Left lung (tissue), 10 donors: ENCODE measurements around the gene SV2B. TPM values are rescaled to one million over a fixed set of nuclear protein-coding genes. Genes with fewer than 3 reads are reported as not detected.
A peak's percentile ranks its signal among the peaks of the same experiment; 100 is the strongest.

Source experiments
- ATAC-seq: fragments of 200-7000 bp; cut with Tn5 transposase; one replicate; pipeline ENCODE4 v1.9.1; 2020; ENCODE audit warnings: moderate library complexity
- DNase-seq, 4 donors: peaks; one replicate each; pipeline ENCODE4 v3.0.0-alpha.2; 2013 to 2020
- H3K27ac ChIP-seq, 2 donors: fragments of 200-600 bp; sonication (generic) in 1 of 2; one replicate each; pipeline versions ENCODE4 v1.5.0 to v1.8.0; 2020 to 2021
- H3K27me3 ChIP-seq, 2 donors: fragments of 200-600 bp; sonication (generic) in 1 of 2; one replicate each; pipeline versions ENCODE4 v1.5.0 to v1.8.0; 2020 to 2021
- H3K36me3 ChIP-seq, 2 donors: fragments of 200-600 bp; sonication (generic) in 1 of 2; one replicate each; pipeline versions ENCODE4 v1.5.0 to v1.8.0; 2020 to 2021
- H3K4me1 ChIP-seq, 2 donors: fragments of 200-600 bp; one replicate each; pipeline ENCODE4 v1.8.0; 2021
- H3K4me3 ChIP-seq, 2 donors: fragments of 200-600 bp; sonication (generic) in 1 of 2; one replicate each; pipeline versions ENCODE4 v1.5.0 to v1.8.0; 2020 to 2021; ENCODE audit warnings: mild to moderate bottlenecking in 1 of 2
- H3K9me3 ChIP-seq, 2 donors: fragments of 200-600 bp; sonication (generic) in 1 of 2; one replicate each; pipeline versions ENCODE4 v1.5.0 to v1.8.0; 2020 to 2021
- CTCF ChIP-seq, 2 donors: fragments of 200-600 bp; sonication (generic) in 1 of 2; IDR thresholded peaks; one replicate each; pipeline versions ENCODE4 v1.5.0 to v1.8.0; 2021; ENCODE audit warnings: antibody characterized with exemption in 2 of 2
- intact Hi-C, 2 donors: fragments of 100-400 bp; cut with DNase I; formaldehyde crosslinking; loops; one replicate each; pipeline versions ENCODE4 v1.11.2 to v1.14.2; 2022
- polyA plus RNA-seq, 6 donors: library from polyadenylated mRNA; unstranded; fragments of 120-200 nt; gene quantifications; one replicate each; pipeline ENCODE4 v1.2.1, GENCODE V29; 2013; ENCODE audit not compliant: insufficient read length in 6 of 6
- total RNA-seq, 2 donors: library from RNA; stranded (reverse); fragmentation: NEBNext Ultra II Directional; extraction: Animal tissue kit (Norgen Biotek cat#: 25700); gene quantifications; one replicate each; pipeline ENCODE4 v1.2.1, GENCODE V29; 2021
- donor health status: DM: no; HTN: yes; CAD: no.
- donor health status: DM: no; HTN: no; CAD: no.

SV2B gene
- total and polyA plus RNA-seq, 8 donors: 0.58 to 3.2 (median 1.4) TPM

- Histone ChIP-seq H3K4me3 (no peak overlapping the region), H3K4me1 (peaks cover 0 to 10% of the 10 kb centered on the region in 2 donors), H3K9me3 (no peaks in the 10 kb centered on the region), H3K27me3 (no peaks in the 10 kb centered on the region), H3K27ac (no peak overlapping the region), H3K36me3 (no peaks in the 10 kb centered on the region)
- ATAC-seq: peak; percentile 34
- TF ChIP-seq CTCF (IDR thresholded peaks at IDR 0.05): no peak
- intact Hi-C loops: no loop called here
- DNase-seq: no peak
These were observed 248.9 kb downstream of the SV2B start for GRCh38 chr15:91348752-91349500.

Other genes with a start within 250 kb of the SV2B start
- gene FURIN, start 231.7 kb upstream of the SV2B start, total RNA-seq: 100 to 1,000 TPM; 114 TPM
- 10 to 100 TPM; 43.6 to 77.0 (median 60.9) TPM for gene FURIN, start 231.7 kb upstream of the SV2B start, polyA plus RNA-seq
- 10 to 100 TPM; 37.6 to 65.2 TPM for gene FES, start 215.8 kb upstream of the SV2B start, total RNA-seq
- 10 to 100 TPM; 20.8 to 31.3 (median 25.3) TPM for gene FES, start 215.8 kb upstream of the SV2B start, polyA plus RNA-seq
- 10 to 100 TPM; 78.6 to 86.3 TPM for gene MAN2A2, start 197.0 kb upstream of the SV2B start, total RNA-seq
- gene MAN2A2, start 197.0 kb upstream of the SV2B start, polyA plus RNA-seq: 10 to 100 TPM; 46.1 to 66.4 (median 58.8) TPM
- gene HDDC3, start 167.7 kb upstream of the SV2B start, total RNA-seq: 10 to 100 TPM; 12.4 to 13.5 TPM
- gene HDDC3, start 167.7 kb upstream of the SV2B start, polyA plus RNA-seq: 10 to 100 TPM; 10.3 to 15.9 (median 14.0) TPM
- gene UNC45A, start 165.0 kb upstream of the SV2B start, total RNA-seq: 10 to 100 TPM; 62.3 to 74.4 TPM
- 10 to 100 TPM; 64.0 to 80.4 (median 70.7) TPM for gene UNC45A, start 165.0 kb upstream of the SV2B start, polyA plus RNA-seq
- 10 to 100 TPM in 1 of 2 donors, 1 to 10 TPM in 1; 9.8 to 12.5 TPM for gene RCCD1, start 145.4 kb upstream of the SV2B start, total RNA-seq
- gene RCCD1, start 145.4 kb upstream of the SV2B start, polyA plus RNA-seq: 10 to 100 TPM; 16.1 to 21.2 (median 20.0) TPM
- 10 to 100 TPM; 10.4 to 31.2 TPM for gene PRC1, start 105.7 kb upstream of the SV2B start, total RNA-seq
- gene PRC1, start 105.7 kb upstream of the SV2B start, polyA plus RNA-seq: 100 to 1,000 TPM in 2 of 6 donors, 10 to 100 TPM in 4; 53.2 to 137 (median 77.4) TPM
- gene VPS33B, start 77.7 kb upstream of the SV2B start, total RNA-seq: 10 to 100 TPM; 11.8 to 16.6 TPM
- 10 to 100 TPM; 16.7 to 19.5 (median 18.7) TPM for gene VPS33B, start 77.7 kb upstream of the SV2B start, polyA plus RNA-seq